HEK293 (cell line): ENCODE results near the gene RPRML.

Experiments used
- TCF7L2 ChIP-seq: IDR thresholded peaks from 2 replicates; pipeline ENCODE4 v1.6.1; 2011; ENCODE audit warnings: low read depth, mild to moderate bottlenecking, inconsistent platforms, low read length, moderate library complexity, borderline replicate concordance
- ZFP37 ChIP-seq: fragments of 450-650 bp; formaldehyde crosslinking; IDR thresholded peaks from 2 replicates; pipeline ENCODE4 v1.5.1; 2016; ENCODE audit warnings: missing biosample characterization, missing genetic modification characterization
- ZNF169 ChIP-seq: fragments of 450-650 bp; formaldehyde crosslinking; IDR thresholded peaks from 2 replicates; pipeline ENCODE4 v1.5.1; 2016; ENCODE audit warnings: missing biosample characterization, missing genetic modification characterization
- ZNF24 ChIP-seq: fragments of 450-650 bp; formaldehyde crosslinking; IDR thresholded peaks from 2 replicates; pipeline ENCODE4 v1.5.1; 2016; ENCODE audit warnings: missing biosample characterization, missing genetic modification characterization
- ZNF274 ChIP-seq, 2 experiments: fragments of 200-500 bp in 1 of 2; fragments of 450-650 bp in 1 of 2; sonication (Bioruptor generic) in 1 of 2; formaldehyde crosslinking in 1 of 2; IDR thresholded peaks; 2 replicates each; pipeline versions ENCODE4 v1.5.1 to v1.6.1; 2014 to 2016; ENCODE audit warnings: borderline replicate concordance in 1 of 2, inconsistent platforms in 1 of 2, low read length in 1 of 2, missing biosample characterization in 1 of 2, missing genetic modification characterization in 1 of 2
- ZNF416 ChIP-seq: fragments of 450-650 bp; formaldehyde crosslinking; IDR thresholded peaks from 2 replicates; pipeline ENCODE4 v1.5.1; 2016; ENCODE audit warnings: missing biosample characterization, missing genetic modification characterization
- ZNF670 ChIP-seq: fragments of 450-650 bp; formaldehyde crosslinking; IDR thresholded peaks from 2 replicates; pipeline ENCODE4 v1.5.1; 2016; ENCODE audit warnings: missing biosample characterization, missing genetic modification characterization, low read depth
- TF ChIP-seq, protein P1 (sequence below): fragments of 450-650 bp; formaldehyde crosslinking; IDR thresholded peaks from 2 replicates; pipeline ENCODE4 v1.5.1; 2016; ENCODE audit warnings: missing biosample characterization, missing genetic modification characterization
- TF ChIP-seq, protein P2 (sequence below): fragments of 450-650 bp; formaldehyde crosslinking; IDR thresholded peaks from 2 replicates; pipeline ENCODE4 v1.5.1; 2016; ENCODE audit warnings: missing biosample characterization, missing genetic modification characterization

DNA sequence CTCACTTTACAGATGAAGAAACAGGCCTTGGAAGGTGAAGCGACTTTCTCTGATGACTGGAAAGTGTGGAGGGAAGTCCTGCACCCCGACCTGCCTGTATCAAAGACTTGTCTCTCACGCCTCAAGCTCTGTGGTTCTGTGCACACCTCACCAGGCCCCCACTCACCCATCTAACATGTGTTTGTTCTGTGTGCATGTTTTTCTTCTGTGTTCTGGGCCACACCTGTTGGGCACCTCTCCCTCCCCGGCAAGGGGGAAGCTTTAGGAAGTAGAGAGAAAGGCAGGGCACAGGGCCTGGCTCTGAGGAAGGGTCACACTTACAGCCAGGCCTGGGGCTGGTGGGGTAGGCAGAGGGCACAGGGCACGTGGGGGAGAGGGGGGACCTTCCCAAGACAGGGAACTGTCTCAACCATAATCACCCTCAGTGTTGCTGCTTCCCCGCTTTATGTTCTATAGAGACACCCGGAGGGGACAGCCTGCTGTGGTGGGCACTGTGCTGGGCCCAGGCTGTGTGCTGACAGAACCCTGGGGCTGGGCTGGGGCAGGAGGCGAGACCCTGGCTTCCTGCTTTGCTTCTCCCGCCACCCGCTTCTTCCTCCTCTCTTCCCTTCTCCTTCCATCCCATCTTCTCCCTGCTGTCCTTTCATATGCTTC is 7.3 kb downstream of the RPRML start:
- TF ChIP-seq ZNF169 (tag by site-specific recombination) (no peak), ZNF274 (IDR thresholded peaks at IDR 0.05; ENCODE audit: low read length) (no peak), ZNF274 (tag by site-specific recombination; IDR thresholded peaks at IDR 0.05; ENCODE audit: borderline replicate concordance) (no peak), ZNF24 (no peak), TCF7L2 (no peak), ZNF416 (tag by site-specific recombination) (no peak), ZFP37 (tag by site-specific recombination) (no peak), ZNF670 (tag by site-specific recombination) (no peak)
- TF ChIP-seq, protein P1, sequence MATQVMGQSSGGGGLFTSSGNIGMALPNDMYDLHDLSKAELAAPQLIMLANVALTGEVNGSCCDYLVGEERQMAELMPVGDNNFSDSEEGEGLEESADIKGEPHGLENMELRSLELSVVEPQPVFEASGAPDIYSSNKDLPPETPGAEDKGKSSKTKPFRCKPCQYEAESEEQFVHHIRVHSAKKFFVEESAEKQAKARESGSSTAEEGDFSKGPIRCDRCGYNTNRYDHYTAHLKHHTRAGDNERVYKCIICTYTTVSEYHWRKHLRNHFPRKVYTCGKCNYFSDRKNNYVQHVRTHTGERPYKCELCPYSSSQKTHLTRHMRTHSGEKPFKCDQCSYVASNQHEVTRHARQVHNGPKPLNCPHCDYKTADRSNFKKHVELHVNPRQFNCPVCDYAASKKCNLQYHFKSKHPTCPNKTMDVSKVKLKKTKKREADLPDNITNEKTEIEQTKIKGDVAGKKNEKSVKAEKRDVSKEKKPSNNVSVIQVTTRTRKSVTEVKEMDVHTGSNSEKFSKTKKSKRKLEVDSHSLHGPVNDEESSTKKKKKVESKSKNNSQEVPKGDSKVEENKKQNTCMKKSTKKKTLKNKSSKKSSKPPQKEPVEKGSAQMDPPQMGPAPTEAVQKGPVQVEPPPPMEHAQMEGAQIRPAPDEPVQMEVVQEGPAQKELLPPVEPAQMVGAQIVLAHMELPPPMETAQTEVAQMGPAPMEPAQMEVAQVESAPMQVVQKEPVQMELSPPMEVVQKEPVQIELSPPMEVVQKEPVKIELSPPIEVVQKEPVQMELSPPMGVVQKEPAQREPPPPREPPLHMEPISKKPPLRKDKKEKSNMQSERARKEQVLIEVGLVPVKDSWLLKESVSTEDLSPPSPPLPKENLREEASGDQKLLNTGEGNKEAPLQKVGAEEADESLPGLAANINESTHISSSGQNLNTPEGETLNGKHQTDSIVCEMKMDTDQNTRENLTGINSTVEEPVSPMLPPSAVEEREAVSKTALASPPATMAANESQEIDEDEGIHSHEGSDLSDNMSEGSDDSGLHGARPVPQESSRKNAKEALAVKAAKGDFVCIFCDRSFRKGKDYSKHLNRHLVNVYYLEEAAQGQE (tag by site-specific recombination), result no peak
- TF ChIP-seq, protein P2, sequence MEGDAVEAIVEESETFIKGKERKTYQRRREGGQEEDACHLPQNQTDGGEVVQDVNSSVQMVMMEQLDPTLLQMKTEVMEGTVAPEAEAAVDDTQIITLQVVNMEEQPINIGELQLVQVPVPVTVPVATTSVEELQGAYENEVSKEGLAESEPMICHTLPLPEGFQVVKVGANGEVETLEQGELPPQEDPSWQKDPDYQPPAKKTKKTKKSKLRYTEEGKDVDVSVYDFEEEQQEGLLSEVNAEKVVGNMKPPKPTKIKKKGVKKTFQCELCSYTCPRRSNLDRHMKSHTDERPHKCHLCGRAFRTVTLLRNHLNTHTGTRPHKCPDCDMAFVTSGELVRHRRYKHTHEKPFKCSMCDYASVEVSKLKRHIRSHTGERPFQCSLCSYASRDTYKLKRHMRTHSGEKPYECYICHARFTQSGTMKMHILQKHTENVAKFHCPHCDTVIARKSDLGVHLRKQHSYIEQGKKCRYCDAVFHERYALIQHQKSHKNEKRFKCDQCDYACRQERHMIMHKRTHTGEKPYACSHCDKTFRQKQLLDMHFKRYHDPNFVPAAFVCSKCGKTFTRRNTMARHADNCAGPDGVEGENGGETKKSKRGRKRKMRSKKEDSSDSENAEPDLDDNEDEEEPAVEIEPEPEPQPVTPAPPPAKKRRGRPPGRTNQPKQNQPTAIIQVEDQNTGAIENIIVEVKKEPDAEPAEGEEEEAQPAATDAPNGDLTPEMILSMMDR, result no peak
